HK-2 (cell line): ENCODE results near the gene PRKG1.
"Not testable (repeated sequence)": the region's sequence is repeated elsewhere in the genome, so short reads cannot be mapped to it uniquely, and the experiment has no call there.

Experiments
- DNase-seq: peaks from one replicate; pipeline ENCODE4 v3.0.0-alpha.2; 2018; ENCODE audit not compliant: unreplicated experiment

PRKG1 gene

DNA sequence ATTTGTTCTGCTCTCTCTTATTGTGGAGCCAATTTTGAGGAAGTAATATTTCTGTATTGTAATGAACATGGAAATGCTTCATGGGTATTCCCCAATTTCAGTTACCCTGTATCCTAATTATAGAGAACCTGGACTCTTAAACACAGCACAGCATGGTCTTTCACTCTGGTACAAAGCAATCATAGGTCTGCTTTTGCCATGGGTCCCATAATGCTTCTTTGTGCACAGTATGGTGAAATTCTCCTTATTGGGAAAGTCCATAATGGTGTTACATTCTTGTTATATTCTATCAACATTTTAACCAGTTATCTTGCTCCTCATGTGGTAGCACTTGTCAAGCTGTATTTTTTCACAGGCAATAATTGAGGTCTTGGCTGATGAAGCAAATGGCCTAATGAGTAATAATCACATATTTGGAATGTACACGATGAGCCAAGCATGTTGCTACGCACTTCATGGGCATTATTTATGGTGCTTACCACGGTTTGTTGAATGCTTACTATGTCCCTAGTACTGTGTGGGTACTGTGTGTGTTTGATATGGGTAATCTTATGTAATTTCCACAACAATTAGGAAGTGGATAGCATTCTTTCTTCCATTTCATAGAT lies 42.9 kb downstream of the PRKG1 start:
- DNase-seq = no peak

GRCh38 chr10:51117794-51118193 lies 43.5 kb downstream of the PRKG1 start:
- DNase-seq = no peak

DNA sequence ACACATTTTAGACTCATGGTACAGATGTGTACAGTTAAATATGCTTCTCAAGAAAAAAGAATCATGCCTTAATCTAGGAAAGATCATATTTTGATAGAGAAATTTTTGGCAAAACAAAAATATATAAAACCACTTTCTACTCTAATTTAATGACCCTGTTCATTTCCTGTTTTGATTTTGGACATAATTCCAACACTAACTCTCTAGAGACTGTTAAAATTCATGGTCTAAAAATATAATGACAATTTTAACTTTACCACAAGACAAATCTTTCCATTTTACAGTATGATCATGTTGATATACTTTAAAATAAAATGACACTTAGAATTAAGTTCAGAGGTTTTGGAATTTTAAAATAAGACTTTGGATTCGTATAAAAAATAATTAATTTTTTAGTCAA lies 45.2 kb downstream of the PRKG1 start:
- DNase-seq = no peak

GRCh38 chr10:51121861-51122260 lies 47.6 kb downstream of the PRKG1 start:
- DNase-seq = no peak

DNA sequence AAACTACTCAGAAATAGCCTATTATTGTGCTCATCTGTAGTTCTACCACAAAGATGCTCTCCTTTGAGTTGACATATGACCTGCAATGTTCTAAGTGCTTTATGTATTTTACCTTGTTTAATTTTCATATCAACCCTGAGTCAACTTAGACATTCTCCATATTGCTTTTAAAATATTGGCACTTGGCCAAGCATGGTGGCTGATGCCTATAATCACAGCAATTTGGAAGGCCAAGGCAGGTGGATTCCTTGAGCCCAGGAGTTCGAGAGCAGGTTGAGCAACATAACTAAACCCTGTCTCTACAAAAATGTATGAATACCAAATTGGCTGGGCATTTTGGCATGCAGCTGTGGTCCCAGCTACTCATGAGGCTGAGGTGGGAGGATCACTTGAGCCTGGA lies 50.6 kb downstream of the PRKG1 start:
- no peak for DNase-seq

DNA sequence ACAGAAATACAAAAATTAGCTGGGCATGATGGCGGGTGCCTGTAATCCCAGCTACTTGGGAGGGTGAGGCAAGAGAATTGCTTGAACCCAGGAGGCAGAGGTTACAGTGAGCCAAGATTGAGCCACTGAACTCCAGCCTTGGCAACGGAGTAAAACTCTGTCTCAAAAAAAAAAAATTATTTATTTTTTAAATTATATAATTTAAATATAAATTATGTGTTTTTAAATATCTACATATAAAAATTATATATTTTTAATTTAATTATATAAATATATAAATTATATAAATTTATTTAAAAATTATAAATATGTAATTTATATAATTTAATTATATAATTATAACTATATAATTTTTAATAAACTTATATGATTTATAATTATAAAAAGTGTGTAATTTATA lies 51.2 kb downstream of the PRKG1 start:
- DNase-seq = no peak

DNA sequence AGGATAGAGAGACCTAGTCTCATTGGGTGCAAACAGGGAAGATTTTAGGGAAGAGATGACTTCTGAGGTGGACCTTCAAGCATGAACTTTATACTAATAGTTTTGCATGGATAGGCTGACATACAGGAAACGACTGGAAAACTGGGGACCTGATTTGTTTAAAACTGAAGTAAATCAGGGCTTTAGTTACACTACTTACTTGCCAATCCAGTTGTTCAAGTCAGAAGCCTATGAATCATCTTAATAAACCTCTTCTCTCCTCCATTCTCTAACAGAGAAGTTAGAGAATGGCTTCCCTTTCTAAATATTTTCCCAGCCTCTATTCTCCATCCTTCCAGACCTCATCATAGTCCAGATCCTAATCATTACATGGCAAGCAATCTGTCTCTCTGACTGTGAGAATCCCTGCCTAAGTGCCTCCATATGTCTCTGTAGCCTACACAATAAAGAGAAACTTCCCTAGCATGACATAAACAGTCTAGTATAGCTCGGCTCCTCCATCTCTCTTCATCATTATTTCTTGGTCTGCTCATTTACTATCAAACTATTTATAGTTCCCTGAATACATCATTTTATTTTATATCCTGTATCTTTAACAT lies 55.8 kb downstream of the PRKG1 start:
- no peak for DNase-seq

DNA sequence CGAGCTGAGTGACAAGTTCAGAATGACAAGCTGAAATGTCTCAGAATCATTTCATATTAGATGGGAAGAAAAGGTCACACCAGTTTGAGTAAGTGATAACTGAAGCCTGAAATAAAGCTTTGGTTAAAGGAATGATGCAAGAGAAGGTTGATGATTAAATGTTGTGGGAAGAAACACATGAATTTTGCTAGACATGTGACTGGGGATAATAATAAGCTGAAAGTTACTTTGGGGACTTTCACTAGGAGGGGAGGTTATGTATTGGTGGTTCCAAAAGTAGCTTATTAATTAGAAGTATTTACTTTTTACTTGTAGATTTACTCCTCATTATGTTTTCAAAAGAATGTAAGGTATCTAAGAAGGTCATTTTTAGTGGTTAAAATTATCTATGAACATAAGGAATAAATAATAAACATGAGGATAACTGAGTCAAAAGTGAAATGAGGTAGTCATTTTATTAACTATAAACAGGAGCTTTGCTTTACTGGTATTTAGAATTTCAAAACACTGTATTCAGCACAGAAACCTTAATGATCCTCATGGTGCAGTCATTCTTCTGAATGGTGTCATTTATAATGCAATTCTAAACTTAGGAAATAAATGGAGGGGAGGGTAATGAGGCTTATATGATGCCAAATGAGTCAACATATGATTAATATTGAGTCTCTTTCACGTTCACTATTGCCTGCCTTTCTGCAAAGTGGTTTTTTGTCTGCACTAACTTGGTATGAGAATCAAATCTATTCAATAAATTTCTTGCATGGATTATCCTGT lies 63.7 kb downstream of the PRKG1 start:
- DNase-seq = no peak

DNA sequence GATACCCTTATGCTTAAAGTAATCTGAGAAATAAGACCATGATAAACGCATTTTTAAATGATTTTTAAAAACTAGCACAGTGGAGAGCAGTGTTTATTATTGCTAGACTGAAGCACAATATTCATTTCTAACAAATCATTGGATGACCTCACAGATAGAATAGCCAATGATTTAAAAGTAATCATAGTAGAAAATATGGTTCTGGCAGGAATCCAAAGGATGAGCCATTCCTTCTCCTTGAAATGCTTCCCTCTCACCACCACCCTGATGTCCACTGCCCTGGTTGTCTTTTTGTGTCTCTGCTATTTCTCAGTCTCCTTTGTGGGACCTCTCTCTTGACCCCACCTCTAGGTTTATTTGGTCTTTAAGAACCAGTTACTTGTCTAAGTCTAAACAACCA lies 64.9 kb downstream of the PRKG1 start:
- no peak for DNase-seq

DNA sequence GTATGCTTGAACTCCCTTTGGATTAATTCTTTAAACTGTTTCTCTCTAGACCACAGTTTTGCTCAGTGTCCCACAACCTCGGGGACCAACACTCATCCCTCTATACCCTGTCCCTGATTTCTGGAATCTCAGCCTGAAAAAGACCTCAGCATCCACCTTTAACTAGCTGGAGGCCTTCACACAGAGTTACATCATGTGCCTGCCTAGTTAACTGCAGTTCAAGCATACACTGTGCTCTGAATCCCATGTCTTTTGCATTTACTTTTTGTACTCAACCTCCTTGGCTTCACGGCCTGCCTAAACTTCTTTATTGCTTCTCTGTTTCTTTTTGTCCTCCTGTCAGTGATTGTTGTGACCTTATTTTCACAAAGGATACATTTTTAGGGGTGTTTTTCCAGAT lies 66.7 kb downstream of the PRKG1 start:
- no peak for DNase-seq

GRCh38 chr10:51144161-51144781 lies 70.0 kb downstream of the PRKG1 start:
- DNase-seq = no peak

DNA sequence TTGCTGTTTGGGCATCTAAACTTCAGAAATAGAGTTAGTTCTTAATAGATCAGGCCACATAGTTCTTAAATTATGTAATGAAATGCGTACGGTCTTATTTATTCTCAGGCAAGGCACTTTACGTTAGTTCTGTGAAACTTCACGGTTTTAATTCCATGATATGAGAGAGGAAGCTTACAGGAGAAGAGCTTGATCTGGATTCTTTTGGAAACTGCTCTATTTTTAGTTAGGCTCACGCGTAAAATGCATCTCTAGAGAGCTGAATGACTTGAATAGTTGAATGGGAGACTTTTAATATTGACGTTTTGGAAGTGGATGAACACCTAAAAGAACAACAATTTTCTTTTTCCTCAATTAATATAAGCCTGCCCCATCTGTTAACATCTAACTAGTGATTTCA lies 71.1 kb downstream of the PRKG1 start:
- DNase-seq = no peak

GRCh38 chr10:51147644-51148399 lies 73.5 kb downstream of the PRKG1 start:
- no peak for DNase-seq

GRCh38 chr10:51156926-51157325 lies 82.6 kb downstream of the PRKG1 start:
- no peak for DNase-seq

GRCh38 chr10:51158832-51159231 lies 84.5 kb downstream of the PRKG1 start:
- DNase-seq = no peak

DNA sequence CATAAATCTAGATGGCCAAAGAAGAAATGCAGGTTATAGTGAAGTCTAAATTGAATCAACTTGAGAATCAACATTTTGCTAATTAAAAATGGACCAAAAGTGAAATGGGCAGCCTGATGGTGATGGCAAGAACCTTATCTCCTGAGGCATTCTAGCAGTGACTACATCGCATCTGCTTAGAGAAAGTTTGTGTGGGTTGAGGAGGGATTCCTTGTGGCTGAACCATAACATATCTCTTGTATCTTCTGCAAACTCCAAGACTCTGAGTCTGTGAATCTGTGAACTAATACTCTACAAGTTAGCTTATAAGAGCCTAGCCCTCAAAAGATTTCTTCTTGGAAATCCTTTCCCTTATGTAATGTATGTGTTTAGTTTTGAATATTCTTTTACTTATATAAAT lies 85.6 kb downstream of the PRKG1 start:
- DNase-seq = no peak

DNA sequence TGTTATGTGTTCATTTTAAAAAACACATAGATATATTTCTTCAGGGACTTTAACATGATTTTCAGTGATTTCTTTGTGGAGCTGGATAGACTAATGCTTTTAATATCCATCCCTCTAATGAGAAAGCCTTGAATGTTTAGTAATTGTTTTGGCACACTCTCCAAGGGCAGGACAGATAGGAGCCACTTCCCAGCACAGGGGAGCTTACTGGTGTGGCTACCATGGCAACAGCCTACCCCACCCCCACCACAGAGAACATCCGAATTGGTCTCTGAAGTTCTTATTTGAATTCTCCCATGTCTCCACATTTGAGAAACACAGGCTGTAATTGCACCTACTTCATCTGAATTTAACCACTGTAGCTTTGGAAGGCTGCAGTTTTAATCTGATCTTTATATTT lies 87.7 kb downstream of the PRKG1 start:
- no peak for DNase-seq

DNA sequence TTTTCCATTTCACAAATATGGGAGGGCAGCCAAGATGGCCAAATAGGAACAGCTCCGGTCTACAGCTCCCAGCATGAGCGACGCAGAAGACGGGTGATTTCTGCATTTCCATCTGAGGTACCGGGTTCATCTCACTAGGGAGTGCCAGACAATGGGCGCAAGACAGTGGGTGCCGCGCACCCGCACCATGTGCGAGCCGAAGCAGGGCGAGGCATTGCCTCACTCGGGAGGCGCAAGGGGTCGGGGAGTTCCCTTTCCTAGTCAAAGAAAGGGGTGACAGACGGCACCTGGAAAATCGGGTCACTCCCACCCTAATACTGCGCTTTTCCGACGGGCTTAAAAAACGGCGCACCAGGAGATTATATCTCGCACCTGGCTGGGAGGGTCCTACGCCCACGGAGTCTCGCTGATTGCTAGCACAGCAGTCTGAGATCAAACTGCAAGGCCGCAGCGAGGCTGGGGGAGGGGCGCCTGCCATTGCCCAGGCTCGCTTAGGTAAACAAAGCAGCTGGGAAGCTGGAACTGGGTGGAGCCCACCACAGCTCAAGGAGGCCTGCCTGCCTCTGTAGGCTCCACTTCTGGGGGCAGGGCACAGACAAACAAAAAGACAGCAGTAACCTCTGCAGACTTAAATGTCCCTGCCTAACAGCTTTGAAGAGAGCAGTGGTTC lies 89.2 kb downstream of the PRKG1 start:
- DNase-seq = not testable (repeated sequence)

DNA sequence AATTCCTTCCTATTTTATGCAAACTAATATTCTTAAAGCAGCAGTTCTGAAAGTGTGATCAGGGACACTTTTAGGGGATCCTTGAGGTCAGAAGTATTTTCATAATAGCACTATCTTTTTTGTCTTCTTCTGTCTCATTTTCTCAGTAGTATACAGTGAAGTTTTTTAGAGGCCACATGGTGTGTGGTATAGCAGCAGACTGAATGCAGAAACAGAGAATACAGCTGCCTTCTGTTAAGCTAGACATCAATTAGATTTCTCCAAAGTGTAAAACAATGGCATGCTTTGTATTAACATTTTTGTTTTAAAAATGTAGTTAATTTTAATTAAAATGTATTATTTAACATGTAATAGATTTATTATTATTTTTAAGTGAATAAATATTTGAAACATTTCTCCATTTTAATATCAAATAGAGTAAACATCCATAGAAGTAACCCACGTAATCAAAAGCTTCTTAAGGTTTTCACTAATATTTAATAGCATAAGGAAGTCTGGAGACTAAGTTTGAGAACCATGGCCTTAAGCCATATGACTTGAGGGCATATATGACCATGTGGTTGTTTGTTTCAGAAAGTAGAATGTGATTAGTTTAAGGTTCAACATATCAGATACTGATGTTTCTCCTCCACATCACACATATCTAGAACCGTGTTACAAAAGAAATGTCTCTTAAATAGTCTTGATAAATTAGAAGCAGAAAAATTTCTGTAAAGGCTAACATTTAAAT lies 94.0 kb downstream of the PRKG1 start:
- DNase-seq = no peak

DNA sequence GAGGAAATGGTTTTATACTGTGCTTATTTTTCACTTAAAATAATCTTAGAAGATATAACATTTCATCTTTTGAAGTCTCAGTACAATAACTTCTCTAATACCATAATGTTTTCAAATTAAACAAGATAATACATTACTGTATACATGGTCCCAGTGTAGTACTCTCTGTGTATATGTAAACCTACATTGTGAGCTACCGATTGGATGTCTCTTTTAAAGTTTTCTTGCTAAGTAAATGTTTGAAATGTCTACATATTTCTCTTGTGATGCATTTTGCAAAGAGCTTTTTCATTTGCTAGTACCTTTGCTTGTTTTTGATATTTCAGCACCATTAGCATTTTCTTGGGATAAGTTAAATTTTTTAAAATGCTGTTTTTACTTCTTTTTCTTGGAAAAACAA lies 94.8 kb downstream of the PRKG1 start:
- DNase-seq = no peak
